ENCODE measurements around the gene ZNF121.
"Not testable (repeated sequence)": the region's sequence is repeated elsewhere in the genome, so short reads cannot be mapped to it uniquely, and the experiment has no call there.

ZNF121 gene

GRCh38 chr19:9566729-9567128 lies 17.6 kb downstream of the ZNF121 start:
- no peak for DNase-seq (ENCODE audit: low spot score)
- TF ChIP-seq CTCF (IDR thresholded peaks at IDR 0.05; ENCODE audit: extremely low read depth, insufficient read depth, missing control alignments): no peak
- in situ Hi-C loops (cut with MboI; ENCODE audit: low pct_unique_long_range_greater_than_20kb, low sequenced_read_pairs, unreplicated experiment): no loop called here

DNA sequence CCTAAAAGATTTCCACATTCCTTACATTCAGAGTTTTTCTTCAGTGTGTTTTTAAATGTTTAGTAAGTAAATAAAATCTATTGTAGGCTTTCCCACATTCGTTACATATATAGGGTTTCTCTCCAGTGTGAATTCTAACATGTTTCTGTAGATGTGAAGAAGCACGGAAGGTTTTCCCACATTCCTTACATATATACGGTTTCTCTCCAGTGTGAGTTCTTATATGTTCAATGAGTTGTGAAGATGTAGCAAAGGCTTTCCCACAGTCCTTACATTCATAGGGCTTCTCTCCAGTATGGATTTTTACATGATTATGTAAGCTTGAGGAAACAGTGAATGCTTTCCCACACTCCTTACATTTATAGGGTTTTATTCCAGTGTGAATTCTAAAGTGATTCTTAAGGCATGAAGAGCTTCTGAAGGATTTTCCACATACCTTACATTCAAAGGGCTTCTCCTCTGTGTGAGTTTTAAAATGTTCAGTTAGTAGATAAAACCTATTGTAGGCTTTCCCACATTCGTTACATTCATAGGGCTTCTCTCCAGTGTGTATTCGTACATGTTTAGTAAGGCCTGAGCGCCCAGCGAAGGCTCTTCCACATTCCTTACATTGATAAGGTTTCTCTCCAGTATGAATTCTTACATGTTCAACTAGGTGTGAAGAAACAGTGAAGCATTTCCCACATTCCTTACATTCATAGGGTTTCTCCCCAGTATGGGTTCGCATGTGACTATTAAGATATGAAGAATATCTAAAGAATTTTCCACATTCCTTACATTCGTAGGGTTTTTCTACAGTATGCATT lies 18.2 kb downstream of the ZNF121 start:
- TF ChIP-seq CTCF (IDR thresholded peaks at IDR 0.05; ENCODE audit: extremely low read depth, insufficient read depth, missing control alignments): no peak
- no peak for DNase-seq (ENCODE audit: low spot score)
- in situ Hi-C loops (cut with MboI; ENCODE audit: low pct_unique_long_range_greater_than_20kb, low sequenced_read_pairs, unreplicated experiment): no loop called here

DNA sequence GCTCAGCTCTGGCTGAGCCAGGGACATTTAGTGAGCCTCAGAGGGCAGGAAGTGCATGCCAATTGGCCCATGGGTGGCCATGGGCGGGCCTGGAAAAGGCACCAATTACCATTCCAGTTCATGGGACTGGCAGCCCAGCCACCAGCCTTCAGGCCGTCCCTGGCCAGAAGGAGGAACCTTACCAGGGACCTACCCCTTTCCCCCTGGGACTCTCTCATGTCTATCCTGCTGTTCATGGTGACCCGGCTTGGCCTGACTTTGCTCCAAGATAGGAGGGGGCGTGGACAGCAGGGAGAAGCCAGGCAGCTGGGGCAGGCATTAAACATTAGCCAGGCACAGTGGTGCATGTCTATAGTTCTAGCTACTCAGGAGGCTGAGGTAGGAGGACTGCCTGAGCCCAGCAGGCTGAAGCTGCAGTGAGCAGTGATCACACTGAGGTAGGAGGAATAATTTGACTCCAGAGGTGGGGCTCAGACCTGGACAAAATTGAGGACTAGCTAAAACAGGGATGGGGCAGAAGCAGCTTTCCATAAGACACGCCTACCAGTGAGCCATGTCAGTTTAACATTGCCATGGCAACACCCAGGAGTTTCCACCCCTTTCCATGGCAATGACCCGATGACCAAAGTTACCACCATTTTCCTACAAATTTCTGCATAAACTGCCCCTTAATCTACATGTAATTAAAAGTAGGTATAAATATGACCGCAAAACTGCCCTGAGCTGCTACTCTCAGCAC lies 31.6 kb downstream of the ZNF121 start:
- no peak for DNase-seq (ENCODE audit: low spot score)
- TF ChIP-seq CTCF (IDR thresholded peaks at IDR 0.05; ENCODE audit: extremely low read depth, insufficient read depth, missing control alignments): no peak
- in situ Hi-C loops (cut with MboI; ENCODE audit: low pct_unique_long_range_greater_than_20kb, low sequenced_read_pairs, unreplicated experiment): no loop called here

DNA sequence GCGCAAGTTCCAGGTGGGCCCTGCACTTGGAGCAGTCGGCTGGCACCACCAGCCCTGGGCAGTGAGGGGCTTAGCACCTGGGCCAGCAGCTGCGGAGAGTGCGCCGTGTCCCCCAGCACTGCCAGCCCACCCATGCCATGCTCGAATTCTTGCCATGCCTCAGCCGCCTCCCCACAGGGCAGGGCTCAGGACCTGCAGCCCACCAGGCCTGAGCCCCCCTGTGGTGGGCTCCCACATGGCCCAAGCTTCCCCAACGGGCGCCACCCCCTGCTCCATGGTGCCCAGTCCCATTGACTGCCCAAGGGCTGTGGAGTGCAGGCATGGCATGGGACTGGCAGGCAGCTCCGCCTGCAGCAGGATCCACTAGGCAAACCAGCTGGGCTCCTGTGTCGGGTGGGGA lies 36.4 kb downstream of the ZNF121 start:
- no peak for DNase-seq (ENCODE audit: low spot score)
- in situ Hi-C loops (cut with MboI; ENCODE audit: low pct_unique_long_range_greater_than_20kb, low sequenced_read_pairs, unreplicated experiment): no loop called here
- TF ChIP-seq CTCF (IDR thresholded peaks at IDR 0.05; ENCODE audit: extremely low read depth, insufficient read depth, missing control alignments): no peak

- in situ Hi-C loops (cut with MboI; ENCODE audit: low pct_unique_long_range_greater_than_20kb, low sequenced_read_pairs, unreplicated experiment); DNase-seq (ENCODE audit: low spot score): not testable (repeated sequence)
Observed at GRCh38 chr19:9541281-9541680, 43.0 kb downstream of the ZNF121 start.

- DNase-seq (ENCODE audit: low spot score); in situ Hi-C loops (cut with MboI; ENCODE audit: low pct_unique_long_range_greater_than_20kb, low sequenced_read_pairs, unreplicated experiment): not testable (repeated sequence)
Observed at GRCh38 chr19:9539921-9540320, 44.4 kb downstream of the ZNF121 start.

- in situ Hi-C loops (cut with MboI; ENCODE audit: low pct_unique_long_range_greater_than_20kb, low sequenced_read_pairs, unreplicated experiment); DNase-seq (ENCODE audit: low spot score): not testable (repeated sequence)
Observed at GRCh38 chr19:9539201-9539600, 45.1 kb downstream of the ZNF121 start.

Data from GM13977 (cell line).